Measurements from ENCODE around the gene MTMR8.

Gene MTMR8

DNA sequence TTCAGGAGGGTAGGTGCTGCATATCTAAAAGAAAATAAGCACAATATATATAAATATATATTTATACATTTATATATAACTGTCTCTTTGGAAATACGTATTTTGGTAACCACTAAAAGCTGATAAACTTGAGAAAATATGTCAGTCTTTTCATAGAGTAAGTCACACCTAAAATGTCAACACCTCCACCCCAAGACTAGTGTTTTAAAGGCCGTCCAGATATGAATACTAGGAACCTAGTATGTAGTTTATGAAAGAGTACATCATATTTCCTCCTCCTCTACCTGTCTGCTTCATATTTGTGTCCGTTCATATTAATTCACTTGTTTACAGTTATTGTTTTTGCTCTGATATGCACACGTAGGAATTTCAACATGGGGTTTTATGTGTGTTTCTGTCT is 45.2 kb downstream of the MTMR8 start:
- no peak for TF ChIP-seq GATA2 (IDR thresholded peaks at IDR 0.05; ENCODE audit: low read depth, low read length)
- TF ChIP-seq GATA3 (IDR thresholded peaks at IDR 0.05; ENCODE audit: low read depth, low read length) = no peak

DNA sequence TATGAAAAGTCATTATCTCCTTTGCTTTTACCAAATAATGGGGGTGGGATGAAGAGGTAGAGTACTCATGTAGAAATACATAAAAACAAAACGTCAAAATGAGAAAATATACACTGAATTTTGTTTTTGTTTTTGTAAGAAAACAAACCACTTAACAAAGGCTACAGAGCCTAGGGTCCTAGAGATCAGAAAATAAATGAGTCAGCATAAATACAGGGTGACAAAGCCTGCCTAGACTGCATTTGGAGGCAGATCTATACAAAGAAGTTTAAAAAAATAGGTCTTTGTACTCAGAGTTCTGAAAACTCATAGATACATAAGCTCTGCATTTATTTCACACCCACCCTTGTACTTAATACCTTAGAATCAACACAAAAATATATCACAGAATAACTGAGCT is 52.4 kb downstream of the MTMR8 start:
- TF ChIP-seq GATA3 (IDR thresholded peaks at IDR 0.05; ENCODE audit: low read depth, low read length) (no peak), GATA2 (IDR thresholded peaks at IDR 0.05; ENCODE audit: low read depth, low read length) (no peak)

DNA sequence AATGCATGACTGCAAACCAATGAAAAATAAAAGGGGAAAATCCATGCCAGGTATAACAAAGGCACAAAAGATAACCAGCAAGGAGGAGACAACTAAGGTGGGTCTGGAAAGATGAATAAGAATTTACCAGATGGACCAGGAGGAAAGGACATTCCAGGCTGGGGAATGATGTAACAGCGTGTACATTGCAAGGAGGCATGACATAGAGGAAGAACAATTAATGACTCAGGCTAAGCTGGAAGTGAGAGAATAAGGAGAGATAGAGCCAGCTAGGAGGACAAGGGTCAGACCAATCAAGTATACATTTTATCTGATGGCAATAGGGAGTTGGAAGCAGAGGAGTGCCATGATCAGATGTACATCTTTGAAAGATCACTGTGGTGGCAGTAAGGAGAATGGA is 57.0 kb downstream of the MTMR8 start:
- no peak for TF ChIP-seq GATA2 (IDR thresholded peaks at IDR 0.05; ENCODE audit: low read depth, low read length)
- no peak for TF ChIP-seq GATA3 (IDR thresholded peaks at IDR 0.05; ENCODE audit: low read depth, low read length)

DNA sequence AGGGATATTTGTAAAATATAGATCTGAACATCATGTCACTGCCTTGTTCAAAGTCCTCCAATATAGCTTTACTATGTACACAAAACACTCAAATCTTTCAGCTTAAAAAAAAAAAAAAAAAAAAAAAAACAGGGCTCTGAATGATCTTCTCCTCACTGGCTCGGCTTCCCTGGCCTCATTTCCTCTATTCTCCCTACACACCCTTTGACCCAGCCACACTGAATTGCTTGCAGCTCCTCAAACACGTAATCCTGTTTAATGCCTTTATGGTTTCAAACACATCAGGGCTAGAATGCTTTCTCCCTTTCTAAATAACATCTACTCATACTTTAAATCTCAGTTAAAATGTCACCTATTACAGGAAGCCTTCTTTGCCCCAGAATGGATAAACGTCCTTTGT is 60.8 kb downstream of the MTMR8 start:
- TF ChIP-seq GATA3 (IDR thresholded peaks at IDR 0.05; ENCODE audit: low read depth, low read length) (no peak), GATA2 (IDR thresholded peaks at IDR 0.05; ENCODE audit: low read depth, low read length) (no peak)

DNA sequence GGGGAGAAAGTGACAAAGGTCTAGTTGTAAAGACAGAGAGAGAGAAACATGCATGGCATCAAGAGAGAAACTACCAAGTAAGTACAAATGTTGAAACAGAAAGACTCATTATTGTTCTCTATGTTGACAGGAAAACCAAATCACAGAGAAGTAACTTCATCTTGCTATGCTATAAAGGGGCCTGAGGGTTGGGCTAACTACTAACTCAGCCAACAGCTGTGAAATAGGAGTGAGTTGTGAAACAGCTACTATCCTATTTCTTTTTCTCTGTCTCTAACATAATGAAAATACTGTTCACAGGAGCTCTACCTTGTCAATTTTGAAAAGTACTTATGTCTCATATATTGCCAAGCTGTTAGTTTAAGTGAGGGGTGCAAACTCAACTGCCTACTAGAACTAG is 65.0 kb downstream of the MTMR8 start:
- TF ChIP-seq GATA3 (IDR thresholded peaks at IDR 0.05; ENCODE audit: low read depth, low read length) (no peak), GATA2 (IDR thresholded peaks at IDR 0.05; ENCODE audit: low read depth, low read length) (no peak)

DNA sequence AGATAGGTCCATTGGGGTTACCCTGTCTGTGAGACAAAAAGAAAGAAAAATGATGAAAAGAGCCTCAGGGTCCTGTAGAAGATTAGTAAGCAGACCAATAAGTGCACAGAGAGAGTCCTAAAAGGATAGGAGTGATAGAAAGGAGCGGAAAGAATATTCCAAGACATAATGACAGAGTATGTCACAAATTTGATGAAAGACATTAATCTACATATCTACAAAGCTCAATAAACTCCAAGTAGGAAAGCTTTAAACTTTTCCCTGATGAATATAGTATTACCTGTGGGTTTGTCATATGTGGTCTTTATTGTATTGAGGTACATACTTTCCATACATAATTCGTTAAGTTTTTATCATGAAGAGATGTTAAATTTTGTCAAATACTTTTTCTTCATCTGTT is 73.7 kb downstream of the MTMR8 start:
- TF ChIP-seq GATA3 (IDR thresholded peaks at IDR 0.05; ENCODE audit: low read depth, low read length) (no peak), GATA2 (IDR thresholded peaks at IDR 0.05; ENCODE audit: low read depth, low read length) (no peak)

DNA sequence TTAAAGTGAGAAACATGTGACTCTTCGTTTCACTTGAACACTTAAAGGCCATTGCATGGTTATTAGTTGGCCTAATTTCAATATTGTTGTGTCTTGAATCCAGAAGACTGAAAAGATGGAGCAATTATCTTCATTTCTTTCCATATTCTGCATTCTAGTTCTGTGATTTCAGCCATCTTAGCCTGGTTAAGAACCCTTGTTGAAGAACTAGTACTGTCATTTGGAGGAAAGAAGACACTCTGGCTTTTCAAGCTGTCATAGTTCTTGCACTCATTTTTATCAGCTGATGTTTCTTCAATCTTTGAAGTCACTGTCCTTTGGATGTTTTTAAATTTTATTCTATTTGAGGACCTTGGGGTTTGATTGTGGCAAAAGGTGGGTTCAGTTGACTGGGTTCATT is 81.6 kb downstream of the MTMR8 start:
- TF ChIP-seq GATA2 (IDR thresholded peaks at IDR 0.05; ENCODE audit: low read depth, low read length) (no peak), GATA3 (IDR thresholded peaks at IDR 0.05; ENCODE audit: low read depth, low read length) (no peak)

DNA sequence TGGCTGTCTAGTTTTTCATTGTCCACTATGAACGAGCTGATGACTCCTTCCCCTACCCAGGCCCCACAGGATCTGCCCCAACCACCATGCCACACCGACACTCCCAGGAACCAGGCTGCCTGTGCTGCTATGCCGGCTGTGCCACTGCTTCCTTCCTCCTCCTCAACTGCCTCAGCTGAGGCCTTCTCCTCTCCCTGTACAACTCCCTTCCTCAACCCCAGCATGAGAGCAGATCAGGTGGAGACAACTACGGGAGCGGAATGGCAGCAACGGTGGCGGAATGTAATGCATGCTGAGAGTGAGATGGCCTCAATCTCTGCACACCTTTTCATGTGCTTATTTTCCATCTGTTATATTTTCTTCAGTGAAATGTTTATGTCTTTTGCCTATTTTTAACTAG is 88.5 kb downstream of the MTMR8 start:
- TF ChIP-seq GATA2 (IDR thresholded peaks at IDR 0.05; ENCODE audit: low read depth, low read length) (no peak), GATA3 (IDR thresholded peaks at IDR 0.05; ENCODE audit: low read depth, low read length) (no peak)

DNA sequence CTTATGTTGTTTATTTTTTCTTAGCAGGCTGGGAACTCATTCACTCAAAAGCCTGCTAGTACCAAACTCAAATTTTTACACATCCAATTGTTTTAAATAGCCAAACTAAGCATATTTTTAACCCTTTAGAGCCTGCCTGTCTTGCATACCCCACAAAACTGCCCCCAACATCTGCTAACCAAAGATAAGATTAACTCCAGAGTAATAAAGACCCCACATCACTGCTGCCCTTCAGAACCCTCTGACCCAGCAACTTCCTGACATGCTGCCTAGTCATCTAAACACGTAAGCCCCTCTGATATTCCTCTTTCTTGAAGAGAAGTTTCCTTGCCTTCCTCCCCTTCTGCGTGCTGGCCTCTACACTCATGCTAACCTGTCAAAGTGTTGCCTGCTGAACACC is 104.1 kb downstream of the MTMR8 start:
- TF ChIP-seq GATA3 (IDR thresholded peaks at IDR 0.05; ENCODE audit: low read depth, low read length) = no peak
- TF ChIP-seq GATA2 (IDR thresholded peaks at IDR 0.05; ENCODE audit: low read depth, low read length) = no peak

DNA sequence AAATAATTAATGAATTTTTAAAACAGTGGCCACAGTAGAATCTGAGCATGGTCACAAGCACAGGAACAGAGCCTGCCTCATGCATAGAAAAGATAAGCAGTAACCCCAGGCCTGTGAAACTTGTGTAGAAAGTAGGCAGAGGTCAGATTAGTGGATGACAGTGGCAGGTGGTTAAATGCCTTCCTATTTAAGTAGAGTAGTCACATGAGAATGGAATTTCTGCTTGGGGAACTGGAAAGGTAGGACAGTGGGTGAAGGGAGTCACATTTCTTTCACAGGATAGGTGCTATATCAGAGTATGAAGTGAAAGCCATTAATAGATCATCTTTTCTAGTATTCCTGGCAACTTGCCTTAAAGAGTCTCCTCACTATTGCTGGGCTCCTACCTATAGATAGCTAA is 130.0 kb downstream of the MTMR8 start:
- TF ChIP-seq GATA3 (IDR thresholded peaks at IDR 0.05; ENCODE audit: low read depth, low read length) (no peak), GATA2 (IDR thresholded peaks at IDR 0.05; ENCODE audit: low read depth, low read length) (no peak)

DNA sequence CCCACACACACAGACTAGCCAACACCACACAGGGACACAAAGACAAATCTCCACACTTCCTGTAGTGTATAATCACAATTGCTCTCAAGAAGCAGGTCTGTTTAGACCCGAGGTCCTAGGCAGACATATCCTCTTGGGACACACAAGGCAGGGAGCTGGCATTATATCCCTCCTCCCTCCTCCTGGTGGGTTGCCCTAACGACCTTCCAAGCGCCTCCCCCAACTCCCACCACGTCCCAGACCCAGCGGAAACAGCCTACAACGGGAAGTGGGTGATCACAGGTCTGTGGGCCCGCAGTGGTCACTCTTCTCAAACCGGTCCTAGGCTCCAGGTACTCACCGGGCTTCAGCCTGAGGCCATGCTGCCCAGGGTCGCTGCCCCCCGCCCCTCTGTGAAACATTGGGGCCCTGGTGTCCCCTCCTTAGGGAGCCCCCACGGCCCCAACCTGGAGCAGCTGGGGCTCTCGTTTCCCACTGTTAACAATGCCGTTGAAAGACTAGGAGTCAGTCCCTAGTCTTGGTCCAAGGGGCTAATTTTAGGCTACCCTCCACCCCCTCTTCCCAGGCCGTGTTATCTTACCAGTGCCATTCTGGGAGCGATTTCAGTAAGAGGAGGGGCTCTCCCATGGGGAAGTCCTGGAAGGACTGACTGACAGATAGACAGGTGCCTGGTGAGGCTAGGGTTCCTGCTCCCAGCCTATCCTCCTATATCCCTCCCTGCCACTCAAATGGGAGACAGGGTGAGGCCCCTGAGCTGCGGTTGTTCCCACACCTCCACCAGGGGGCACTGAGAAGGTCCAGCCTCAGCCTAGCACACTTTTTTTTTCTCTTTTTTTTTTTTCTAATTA is 164.9 kb downstream of the MTMR8 start, which contains the start of gene ASB12:
ASB12 (minus strand) TSS at position 485 of the 848 bp plus-strand sequence. CDS start 4,957 bp downstream, outside the sequence.
- TF ChIP-seq GATA2 (IDR thresholded peaks at IDR 0.05; ENCODE audit: low read depth, low read length) (no peak), GATA3 (IDR thresholded peaks at IDR 0.05; ENCODE audit: low read depth, low read length) (no peak)

DNA sequence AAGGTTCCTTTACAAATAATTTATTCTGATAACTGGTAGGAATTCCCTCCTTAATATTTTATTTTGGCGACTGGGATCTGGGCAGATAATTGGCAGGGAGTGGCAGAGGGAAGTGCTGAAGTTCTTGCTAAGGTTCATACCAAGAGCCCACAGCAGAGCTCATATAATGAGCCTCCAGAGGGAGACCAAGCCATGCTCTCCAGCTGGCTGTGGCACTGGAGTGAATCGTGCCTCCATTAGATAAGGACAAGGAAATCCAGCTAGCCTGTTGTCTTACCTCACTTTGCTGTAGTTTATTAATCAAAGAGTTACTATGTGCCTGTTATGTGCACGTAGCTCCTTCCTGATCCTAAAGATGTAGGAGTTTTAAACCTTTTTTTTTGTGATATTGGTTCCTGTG is 166.1 kb downstream of the MTMR8 start:
- no peak for TF ChIP-seq GATA2 (IDR thresholded peaks at IDR 0.05; ENCODE audit: low read depth, low read length)
- TF ChIP-seq GATA3 (IDR thresholded peaks at IDR 0.05; ENCODE audit: low read depth, low read length) = no peak

Data from SH-SY5Y (cell line).